Activated CD8-positive, alpha-beta memory T cell treated with anti-CD3 and anti-CD28 coated beads, Interleukin-2, amount 50 U/mL, for 24 hours (primary cell): Measurements from ENCODE around the gene MAML1.
A peak's percentile ranks its signal among the peaks of the same experiment; 100 is the strongest.
"Not testable (repeated sequence)": the region's sequence is repeated elsewhere in the genome, so short reads cannot be mapped to it uniquely, and the experiment has no call there.

Experiments used
- DNase-seq: peaks from one replicate; pipeline ENCODE4 v3.0.0-alpha.2; 2020; ENCODE audit errors: extremely low read depth

MAML1 gene, protein sequence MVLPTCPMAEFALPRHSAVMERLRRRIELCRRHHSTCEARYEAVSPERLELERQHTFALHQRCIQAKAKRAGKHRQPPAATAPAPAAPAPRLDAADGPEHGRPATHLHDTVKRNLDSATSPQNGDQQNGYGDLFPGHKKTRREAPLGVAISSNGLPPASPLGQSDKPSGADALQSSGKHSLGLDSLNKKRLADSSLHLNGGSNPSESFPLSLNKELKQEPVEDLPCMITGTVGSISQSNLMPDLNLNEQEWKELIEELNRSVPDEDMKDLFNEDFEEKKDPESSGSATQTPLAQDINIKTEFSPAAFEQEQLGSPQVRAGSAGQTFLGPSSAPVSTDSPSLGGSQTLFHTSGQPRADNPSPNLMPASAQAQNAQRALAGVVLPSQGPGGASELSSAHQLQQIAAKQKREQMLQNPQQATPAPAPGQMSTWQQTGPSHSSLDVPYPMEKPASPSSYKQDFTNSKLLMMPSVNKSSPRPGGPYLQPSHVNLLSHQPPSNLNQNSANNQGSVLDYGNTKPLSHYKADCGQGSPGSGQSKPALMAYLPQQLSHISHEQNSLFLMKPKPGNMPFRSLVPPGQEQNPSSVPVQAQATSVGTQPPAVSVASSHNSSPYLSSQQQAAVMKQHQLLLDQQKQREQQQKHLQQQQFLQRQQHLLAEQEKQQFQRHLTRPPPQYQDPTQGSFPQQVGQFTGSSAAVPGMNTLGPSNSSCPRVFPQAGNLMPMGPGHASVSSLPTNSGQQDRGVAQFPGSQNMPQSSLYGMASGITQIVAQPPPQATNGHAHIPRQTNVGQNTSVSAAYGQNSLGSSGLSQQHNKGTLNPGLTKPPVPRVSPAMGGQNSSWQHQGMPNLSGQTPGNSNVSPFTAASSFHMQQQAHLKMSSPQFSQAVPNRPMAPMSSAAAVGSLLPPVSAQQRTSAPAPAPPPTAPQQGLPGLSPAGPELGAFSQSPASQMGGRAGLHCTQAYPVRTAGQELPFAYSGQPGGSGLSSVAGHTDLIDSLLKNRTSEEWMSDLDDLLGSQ

DNA sequence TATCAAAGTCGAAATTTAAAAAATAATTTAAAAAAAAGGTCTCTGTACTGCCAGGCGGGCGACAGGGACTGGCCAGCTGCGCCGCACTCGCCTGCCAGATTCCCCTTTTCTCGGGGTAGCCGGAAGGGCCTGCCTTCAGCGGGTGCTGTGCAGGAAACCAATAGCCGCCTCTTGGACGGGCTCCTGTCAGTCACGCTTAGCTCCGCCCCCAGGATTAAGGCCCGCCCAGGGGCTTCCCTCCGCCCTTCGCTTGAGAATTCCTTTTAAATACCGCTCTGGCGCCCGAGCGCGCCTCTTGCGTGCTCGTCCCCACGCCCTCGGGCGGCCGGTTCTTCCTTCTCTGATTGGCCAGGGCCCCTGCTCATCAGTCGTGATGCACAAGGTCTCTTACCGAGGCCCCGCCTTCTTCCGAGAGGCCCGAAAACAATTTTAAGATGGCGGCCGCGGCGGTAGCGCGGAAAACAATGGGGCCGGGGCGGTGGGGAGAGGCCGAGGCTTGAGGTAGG lies at the start of gene MAML1:
Gene MAML1, plus strand, starts transcription at position 411 of the 506 bp plus-strand sequence. CDS start 291 bp downstream, outside the sequence.
- peak; percentile 96 for DNase-seq

DNA sequence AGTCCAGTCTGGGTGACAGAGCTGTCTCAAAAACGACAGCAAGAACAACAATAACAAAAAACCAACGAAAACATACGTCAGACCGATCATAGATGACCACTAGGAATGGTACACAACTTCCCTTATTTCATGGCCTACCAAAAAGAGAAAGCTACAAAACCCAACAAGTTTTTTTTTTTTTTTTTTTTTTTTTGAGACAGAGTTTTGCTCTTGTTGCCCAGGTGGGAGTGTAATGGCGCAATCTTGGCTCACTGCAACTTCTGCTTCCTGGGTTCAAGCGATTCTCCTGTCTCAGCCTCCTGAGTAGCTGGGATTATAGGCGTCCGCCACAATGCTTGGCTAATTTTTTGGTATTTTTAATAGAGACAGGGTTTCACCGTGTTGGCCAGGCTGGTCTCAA lies 43.4 kb upstream of the MAML1 start:
- DNase-seq, result not testable (repeated sequence)

DNA sequence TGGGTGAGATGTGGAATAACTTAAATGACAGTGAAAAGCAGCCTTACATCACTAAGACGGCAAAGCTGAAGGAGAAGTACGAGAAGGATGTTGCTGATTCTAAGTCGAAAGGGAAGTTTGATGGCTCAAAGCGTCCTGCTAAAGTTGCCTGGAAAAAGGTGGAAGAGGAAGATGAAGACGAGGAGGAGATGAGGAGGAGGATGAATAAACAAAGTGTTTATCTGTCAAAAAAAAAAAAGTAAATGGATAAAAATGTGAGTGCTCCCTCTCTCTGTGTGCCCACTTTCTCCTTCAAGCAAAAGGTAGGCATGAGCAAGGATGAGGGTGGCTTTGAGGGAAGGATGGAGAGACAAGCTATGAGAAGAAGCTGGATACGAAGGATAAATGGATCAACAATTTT lies 38.1 kb upstream of the MAML1 start:
- no peak for DNase-seq

DNA sequence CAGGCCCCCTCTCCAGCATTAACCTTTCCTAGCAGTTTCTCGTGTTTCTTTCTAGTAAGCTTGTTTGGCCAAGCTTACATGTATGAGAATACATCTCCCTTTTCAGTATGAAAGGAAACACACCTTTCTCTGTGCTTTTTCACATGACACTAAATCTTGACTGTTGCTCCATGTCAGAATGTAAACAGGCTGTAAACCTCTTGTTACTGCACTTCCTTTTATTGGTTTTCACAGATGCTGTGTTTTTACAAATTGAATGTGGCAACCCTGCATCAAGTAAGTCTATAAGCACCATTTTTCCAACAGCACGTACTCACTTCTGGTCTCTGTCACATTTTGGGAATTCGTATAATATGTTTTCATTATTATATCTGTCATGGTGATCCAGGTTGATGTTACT lies 36.0 kb upstream of the MAML1 start:
- DNase-seq, result no peak

DNA sequence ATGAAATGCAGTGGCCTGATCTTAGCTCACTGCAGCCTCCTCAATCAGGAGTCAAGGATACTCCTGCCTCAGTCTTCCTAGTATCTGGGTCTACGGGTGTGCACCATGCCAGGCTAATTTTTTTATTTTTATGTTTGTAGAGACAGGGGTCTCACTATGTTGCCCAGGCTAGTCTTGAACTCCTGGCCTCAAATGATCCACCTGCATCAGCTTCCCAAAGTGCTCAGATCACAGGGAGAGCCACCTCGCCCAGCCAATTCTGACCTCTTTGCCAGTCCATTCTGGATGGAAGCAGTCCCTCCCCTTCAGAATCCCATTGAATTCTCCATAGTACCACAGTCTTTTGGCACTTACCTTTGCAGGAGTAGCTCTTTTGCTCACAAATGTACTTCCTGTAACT lies 35.5 kb upstream of the MAML1 start:
- no peak for DNase-seq

DNA sequence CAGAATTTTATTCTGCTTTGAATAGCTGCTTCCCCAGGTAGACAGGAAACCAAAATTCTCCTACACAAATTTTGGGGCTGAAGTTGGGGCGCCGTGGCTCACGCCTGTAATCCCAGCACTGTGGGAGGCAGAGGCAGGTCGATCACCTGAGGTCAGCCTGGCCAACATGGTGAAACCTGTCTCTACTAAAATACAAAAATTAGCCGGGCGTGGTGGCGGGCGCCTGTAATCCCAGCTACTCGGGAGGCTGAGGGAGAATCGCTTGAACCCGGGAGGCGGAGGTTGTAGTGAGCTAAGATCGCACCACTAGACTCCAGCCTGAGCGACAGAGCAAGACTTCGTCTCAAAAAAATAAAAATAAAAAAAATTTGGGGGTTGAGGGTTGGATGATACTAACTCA lies 35.1 kb upstream of the MAML1 start:
- DNase-seq, result not testable (repeated sequence)

DNA sequence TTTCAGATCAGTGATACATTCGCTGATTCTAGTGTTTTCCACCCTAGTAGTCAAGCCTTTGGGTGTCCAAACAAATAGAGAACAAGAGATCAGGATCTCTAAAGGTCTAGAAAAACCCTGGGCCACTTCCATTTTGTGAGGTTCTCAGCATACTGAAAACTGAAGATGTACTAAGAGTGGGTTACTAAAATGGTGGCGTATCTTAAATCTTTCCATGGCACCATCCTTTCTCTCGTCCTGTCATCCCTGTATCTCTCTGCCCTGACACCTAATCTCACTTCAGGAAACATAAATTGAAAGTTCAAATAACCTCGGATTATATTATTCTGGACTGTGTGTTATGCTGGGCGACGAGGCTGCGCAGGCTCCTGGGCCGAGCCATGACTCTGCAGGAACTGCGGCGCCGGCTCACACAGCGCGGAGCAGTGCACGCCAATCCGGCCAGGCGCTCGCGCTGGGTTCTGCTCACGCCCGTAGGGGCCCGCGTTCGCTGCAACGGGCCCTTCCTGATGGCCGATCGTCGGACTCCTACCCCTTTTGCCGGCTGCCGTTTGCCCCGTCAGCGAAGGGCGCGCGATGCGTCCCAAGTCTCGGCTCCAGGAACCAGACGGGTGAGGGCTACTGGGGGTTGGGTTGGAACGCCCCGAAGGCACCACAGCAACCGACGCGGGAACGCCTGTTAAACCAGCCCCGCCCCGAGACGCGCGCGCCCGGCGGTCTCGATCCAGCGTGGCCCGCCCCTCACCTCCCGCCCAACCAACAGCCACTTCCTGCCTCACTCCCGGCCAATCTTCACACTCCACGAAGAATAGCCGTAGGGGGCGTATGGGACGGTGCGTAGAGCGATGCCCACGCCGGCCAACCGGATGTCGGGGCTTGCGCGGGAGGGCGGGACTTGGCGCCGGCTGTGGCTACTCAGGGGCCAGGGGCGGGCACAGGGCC lies 34.4 kb upstream of the MAML1 start:
- peak; percentile 98 for DNase-seq

DNA sequence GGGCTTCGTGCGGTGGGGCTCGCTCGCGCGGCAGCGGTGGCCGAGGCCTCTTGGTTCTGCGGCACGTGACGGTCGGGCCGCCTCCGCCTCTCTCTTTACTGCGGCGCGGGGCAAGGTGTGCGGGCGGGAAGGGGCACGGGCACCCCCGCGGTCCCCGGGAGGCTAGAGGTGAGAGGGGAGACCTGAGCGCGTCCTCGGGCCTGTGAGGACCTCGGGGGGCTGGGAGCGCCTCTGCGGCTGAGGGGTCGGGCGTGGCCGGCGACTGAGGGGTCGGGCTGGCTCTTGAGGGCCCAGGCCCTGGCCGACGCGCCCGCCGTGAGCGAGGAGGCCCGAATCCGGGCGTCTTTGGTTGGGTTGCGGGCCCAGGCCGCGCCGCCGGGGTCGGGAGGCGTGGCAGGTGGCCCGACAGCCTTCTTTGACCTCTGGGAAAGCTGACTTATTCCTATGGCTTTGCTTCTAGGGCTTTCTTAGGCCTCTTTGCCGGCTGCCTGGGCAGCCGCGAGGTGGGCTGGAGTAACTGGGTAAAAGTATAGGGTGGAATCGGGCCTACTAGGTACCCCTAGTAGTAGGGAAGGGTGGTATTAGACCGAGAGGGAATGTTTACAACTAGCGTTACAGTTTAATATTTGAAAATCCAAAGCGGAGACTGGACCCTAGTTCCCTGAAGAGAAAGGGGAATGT lies 33.5 kb upstream of the MAML1 start, which contains the start of gene CANX:
Gene CANX, plus strand, starts transcription at position 33 of the 681 bp plus-strand sequence. CDS start 6,715 bp downstream, outside the sequence.
- no peak for DNase-seq

DNA sequence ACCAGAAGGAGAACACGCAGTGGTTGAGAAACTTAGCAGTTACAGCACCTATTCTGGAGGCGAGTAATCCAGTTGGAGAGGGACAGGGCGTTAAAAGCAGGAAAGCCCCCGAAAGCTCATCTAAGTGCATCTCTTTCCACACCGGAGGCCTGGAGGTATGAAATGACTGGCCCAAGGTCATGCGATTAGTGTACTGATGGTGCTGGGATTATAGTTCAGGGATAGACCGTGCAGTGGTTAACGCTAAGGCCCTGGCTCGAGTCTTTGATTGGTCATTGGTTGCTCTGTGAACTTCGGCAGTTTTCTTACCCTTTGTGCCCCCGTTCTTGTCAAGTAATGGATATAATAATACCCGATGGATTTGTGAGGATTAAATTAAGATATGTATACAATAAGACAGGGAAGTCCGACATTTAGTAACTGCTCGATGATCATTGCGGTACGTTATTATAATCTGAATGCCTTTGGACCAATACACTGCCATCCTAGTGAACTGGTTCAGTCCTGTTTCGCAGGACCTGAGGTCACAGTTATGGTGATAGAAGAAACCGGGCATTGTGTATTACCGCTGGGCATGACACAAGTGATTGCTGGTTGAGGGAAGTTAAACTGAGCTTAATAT lies 32.9 kb upstream of the MAML1 start:
- no peak for DNase-seq

DNA sequence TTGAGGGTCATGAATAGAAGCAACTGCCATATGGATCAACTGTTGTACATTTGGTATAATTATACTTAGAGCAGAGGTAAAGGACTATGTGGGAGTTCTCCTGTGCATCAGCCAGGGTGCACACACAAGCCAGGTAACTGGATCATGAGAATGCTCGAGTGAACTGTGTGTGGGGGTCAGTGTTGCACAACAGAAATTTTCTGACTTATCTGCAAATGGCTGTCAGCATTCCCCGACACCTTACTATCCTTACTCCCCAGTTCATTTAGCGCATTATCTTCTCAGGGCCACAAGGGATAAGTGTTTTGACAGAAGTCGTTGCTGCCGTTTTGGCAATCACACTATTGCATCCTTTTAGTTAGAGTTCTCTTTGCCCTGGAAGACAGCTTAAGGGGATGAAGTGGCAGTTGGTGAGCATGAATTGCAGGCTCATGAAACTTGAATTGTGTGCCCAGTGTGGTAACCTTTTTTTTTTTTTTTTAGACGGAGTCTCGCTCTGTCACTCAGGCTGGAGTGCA lies 32.2 kb upstream of the MAML1 start:
- DNase-seq, result no peak

DNA sequence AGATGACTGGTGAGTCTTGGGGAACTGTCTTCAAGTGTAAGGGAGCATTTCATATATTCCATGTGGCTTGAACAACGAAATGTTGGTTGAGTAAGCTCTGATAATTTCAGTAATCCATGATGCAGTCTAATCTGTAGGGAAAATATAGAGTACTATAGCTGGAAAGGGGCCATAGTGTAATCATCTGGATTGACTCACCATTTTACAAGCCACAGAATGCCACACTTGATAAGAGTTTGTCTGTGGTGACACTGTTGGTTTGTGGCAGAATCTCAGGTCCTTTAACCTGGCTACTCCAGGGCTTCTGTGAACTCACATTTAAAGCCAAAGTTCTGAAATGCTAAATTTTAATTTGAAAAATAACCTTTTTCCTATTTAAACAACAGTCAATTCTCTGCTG lies 16.3 kb upstream of the MAML1 start:
- no peak for DNase-seq

DNA sequence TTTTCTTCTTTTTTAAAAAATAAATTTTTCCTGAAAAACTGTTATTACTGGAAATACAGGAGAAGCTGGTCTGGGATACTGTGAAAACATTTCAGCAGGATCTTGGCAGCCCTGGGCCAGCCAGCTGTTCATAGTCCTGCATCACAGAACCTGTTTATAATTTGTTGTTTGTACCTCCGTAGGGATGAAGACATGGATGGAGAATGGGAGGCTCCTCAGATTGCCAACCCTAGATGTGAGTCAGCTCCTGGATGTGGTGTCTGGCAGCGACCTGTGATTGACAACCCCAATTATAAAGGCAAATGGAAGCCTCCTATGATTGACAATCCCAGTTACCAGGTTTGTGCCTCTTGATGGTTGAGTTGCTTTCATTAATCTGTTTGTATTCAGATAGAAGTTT lies 12.4 kb upstream of the MAML1 start:
- DNase-seq, result no peak

DNA sequence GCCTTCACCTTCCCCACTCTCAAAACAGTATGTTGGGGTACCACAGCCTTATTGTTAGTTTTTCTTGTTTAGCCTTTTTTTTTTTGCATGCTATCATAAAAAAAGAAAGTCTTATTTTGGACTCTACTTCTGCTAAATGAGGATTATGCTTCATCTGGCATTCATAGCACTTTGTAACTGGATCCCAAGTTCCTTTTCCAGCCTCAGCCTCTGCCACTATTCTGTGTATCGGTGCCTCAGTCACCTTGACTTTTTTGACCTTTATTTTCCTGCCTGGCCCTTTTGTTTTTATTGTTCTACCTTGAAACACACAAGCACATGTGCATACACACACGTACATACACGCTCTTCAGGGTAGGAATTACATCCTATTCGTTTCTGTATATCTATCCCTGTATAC lies 8.5 kb upstream of the MAML1 start:
- no peak for DNase-seq

DNA sequence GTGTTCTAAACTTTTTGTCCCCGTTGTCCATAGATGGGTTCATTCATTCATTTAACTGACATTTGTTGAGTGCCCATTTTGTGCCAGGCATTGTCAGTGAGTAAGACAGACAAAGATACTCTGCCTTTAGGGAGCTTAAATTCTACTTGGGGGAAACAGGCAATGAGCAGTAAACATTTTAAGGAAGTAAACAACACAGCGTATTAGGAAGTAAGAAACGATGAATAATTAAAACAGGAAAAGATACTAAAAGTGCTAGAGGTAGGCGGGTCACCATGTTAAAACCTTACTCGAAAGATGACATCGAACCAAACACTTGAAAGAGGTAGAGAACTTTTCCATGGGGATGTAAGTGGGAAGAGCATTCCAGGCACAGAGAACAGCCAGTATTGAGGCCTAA lies 5.5 kb upstream of the MAML1 start:
- no peak for DNase-seq

DNA sequence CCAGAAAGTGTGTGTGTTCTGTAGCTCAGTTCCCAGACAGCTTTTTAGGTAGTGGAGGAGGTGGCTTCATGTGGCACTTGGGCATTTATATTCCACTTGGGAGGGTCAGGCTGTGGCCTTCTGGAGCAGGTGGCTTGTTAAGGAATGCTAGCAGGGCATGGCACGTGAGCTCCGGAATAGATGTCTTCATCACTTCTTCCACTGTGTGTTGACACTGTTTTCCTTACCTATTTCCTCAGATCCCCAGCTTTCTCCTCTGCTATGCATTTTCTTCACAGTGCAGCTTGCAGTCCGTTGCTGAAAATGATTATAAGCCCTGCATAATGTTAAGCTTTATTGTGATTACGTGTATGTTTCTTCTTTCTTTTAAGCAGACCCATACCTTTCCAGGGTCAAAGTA lies 3.3 kb upstream of the MAML1 start:
- DNase-seq, result no peak

DNA sequence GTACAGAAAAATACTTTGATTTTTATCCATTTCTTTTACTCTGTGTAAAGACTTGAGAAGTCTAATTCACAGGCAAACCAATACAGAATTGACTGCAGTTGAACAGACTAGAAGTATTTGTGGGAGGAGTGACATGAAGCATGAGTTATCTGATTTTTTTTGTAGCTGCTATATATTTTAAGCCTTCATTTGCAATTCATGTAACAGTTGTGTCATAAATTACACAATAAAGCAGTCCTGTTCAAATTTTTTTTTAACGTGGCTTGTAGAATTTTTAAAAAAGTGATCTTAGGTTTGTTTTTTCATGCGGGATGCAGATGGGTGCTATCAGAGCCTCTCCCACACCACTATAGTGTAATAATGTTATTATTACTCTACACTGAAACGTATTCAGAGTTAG lies 2.9 kb upstream of the MAML1 start:
- DNase-seq, result no peak

DNA sequence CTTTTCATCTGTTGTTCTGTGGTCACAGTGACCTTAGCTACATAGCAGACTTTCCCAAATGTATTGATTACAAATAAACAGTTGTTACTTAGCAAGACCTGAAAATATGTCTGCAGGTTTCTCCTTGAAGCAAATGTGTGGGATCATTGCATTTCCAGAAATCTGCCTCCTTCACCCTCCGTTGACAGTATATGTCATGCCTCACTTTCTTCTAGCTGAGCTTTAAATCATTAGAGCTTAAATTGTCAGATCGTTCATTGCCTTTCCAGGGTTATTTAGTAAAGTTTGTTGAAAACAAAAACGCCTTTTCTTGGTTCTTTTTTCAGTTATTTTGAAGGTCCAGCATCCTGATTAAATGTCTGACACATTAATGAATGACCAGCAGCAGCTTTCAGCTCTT lies 2.3 kb upstream of the MAML1 start:
- no peak for DNase-seq

DNA sequence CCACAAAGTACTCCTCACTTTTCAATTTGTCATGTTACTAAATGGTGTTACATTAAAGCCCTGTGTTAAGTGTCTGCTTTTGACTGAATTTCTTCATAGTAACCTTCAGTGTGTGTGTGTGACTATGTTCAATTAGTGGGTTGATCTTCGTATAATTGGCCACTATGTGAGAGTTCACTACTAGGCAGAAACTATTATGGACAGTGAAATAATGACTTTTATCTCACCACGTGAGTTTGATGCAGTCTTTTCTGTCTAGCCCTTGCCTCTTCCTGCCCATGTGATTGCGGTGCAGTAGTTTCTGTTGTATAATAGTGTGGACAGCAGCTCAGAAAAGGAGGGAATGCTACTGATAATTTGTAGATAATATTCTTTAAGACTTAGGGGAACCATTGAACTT lies 1.8 kb upstream of the MAML1 start:
- no peak for DNase-seq

DNA sequence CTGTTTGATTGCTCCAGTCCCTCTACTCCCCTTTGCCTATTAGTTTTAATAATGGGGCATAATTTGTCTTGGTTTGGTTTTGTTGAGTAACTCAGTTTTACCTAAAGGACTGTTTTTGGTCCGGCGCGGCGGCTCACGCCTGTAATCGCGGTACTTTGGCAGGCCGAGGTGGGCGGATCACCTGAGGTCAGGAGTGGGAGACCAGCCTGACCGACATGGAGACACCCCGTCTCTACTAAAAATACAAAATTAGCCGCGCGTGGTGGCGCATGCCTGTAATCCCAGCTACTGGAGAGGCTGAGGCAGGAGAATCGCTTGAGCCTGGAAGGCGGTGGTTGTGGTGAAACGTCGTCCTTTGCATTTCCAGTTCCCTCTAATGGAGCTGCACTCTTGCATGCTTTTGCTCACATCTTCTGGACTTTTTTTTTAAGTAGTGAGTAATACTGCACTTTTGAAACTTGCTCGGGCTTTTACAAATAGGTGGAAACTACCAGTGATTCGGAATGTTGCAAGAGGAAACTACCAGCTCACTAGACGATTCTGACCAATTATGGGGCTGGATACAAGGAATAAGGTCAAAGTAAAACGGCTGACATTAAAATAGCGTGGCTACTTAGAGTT lies 721 bp upstream of the MAML1 start:
- no peak for DNase-seq
